Renal cortical epithelial cell (primary cell): ENCODE data around the gene PRRC1. TPM values are rescaled to one million over a fixed set of nuclear protein-coding genes. Genes with fewer than 3 reads are reported as not detected.
"Not testable (repeated sequence)": the region's sequence is repeated elsewhere in the genome, so short reads cannot be mapped to it uniquely, and the experiment has no call there.

ENCODE experiments used
- DNase-seq: peaks from one replicate; pipeline ENCODE4 v3.0.0-alpha.2; 2011; ENCODE audit warnings: low read depth
- total RNA-seq: library from RNA; depleted of rRNA; stranded (reverse); fragments of >200 nt; gene quantifications from 2 replicates; pipeline ENCODE4 v1.2.3, GENCODE V29; 2014

The PRRC1 gene
- 48.1 and 70.6 TPM in 2 replicates for total RNA-seq

- peak; percentile 63 for DNase-seq
Measured at GRCh38 chr5:127517480-127518318, at the start of gene PRRC1. Gene PRRC1 (plus strand): TSS chr5:127517640. CDS start chr5:127523480, 5,840 bp downstream.

- no peak for DNase-seq
Measured at GRCh38 chr5:127471211-127471610, 46.2 kb upstream of the PRRC1 start.

DNA sequence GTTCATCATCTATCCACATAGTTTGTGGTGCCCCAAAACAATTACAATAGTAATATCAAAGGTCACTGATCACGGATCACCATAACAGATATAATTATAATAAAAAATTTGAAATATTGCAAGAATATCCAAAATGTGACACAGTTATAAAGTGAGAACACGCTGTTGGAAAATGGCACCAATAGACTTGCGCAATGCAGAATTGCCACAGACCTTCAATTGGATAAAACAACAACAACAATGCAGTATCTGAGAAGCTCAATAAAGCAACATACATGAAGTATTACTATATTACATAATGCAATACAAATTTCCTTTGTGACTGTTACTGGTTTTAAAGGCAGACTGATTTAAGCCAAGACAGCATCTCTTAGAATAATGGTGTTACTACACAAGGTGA, 44.7 kb upstream of the PRRC1 start:
- DNase-seq = no peak

DNA sequence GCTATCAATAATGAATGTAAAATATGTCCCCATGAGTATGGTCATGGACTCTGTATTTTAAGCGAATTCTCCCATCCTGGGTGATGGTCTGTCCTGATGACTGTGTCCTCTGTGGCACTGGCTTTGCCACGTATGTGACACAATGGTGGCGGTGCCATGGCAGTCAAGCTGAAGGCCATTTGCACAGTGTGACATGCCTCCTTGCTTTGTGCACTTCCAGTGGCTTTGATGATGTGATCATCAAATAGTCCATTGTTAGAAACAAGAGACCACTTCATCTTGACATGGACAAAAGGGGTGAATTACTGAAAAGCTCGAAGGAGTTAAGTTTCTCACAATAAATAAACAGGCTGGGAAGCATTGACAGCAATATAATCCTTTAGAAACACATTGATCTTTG, 31.0 kb upstream of the PRRC1 start:
- DNase-seq = no peak

GRCh38 chr5:127492854-127493738, 24.3 kb upstream of the PRRC1 start:
- peak; percentile 52 for DNase-seq

DNA sequence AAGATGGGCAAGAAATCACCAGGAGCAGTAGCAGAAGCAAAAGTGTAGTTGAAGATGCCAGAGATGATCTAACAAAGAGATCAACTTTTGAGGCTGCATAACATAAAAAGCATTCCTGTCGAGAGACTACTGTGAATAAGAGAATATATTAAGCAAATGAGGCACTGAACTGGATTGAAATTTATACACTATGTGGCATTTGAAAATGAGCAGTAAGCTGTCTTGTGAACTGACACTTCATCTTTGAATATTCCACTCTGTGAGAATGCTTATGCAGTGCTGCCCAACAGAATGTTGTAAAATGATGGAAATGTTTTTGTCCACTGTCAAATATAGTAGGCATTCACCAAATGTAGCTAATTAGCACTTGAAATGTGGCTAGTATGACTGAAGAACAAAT, 18.9 kb upstream of the PRRC1 start:
- no peak for DNase-seq

GRCh38 chr5:127505905-127506304, 11.5 kb upstream of the PRRC1 start:
- DNase-seq = no peak

- no peak for DNase-seq
Measured at GRCh38 chr5:127506616-127507015, 10.8 kb upstream of the PRRC1 start.

DNA sequence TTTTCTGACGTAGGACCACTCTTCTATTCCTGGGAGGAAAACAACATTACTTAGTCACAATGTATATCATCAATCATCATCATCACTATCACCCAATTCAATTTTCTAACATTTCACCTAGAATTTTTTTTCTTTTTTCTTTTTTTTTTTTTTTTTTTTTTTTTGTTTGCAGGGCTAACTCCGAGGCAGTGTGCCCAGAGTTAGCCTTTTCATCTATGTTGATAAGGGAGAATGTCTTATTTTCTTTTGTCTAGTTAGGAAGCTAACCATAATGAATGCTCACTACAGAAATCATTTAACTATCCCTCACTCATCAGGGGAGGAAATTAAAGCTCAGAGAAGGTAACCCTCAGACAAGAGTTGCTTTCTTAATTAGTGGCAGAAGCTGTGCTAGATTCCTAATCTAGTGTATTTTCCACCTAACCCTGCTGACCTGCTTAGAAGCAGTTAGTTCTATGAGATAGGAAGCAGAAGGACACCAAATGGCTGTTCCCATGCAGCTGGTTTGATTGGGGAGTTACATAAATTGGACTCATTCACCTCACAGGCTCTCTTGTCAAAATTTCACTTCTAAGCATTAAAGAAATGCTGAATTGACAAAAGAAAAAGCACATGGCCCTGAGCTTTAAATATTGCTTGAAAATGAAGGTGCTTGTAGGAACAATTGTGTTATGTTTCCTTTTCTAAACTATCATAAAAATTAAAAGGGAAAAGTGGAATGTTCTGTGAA, 8.6 kb upstream of the PRRC1 start:
- DNase-seq = no peak

DNA sequence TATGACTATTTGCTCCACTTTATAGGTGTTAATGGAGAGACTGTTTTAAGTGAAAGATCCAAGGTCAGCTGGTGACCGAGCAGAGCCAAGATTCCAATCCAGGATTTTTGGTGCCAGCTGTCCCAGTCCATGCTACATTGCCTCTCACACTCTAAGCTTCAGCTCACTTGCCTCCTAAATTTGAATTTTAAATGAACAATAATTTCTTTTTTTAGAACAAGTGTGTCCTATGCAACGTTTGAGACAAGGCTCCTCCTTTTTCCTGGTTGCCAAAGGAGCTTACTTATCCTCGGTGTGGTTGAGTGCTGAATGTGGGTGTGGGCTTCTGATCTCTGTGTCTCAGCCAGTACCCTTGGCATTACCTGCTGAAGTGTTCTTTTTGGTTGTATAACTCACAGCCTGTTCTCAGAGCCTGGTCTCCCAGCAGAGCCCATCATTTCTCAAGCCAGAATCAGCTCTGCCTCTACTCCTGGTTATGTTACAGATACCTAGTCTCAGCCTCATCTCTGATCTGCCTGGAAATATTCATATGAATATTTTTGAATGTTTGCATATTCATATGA, 4.0 kb upstream of the PRRC1 start:
- DNase-seq = no peak

DNA sequence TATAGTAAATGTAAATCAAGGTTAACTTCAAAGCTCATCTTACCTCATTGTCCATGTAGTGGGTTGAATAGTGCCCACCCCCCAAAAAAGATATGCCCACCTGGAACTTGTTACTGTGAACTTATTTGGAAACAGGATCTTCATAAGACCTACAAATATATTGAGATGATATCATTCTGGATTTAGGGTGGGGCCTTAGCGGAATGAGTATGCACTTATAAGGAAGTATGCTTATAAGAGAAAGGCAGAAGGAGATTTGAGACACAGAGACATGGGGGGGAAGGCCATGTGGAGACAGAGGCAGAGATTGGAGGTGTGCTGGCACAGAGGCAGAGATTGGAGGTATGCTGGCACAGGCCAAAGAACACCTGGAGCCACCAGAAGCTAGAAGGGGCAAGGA, 2.6 kb upstream of the PRRC1 start:
- no peak for DNase-seq

DNA sequence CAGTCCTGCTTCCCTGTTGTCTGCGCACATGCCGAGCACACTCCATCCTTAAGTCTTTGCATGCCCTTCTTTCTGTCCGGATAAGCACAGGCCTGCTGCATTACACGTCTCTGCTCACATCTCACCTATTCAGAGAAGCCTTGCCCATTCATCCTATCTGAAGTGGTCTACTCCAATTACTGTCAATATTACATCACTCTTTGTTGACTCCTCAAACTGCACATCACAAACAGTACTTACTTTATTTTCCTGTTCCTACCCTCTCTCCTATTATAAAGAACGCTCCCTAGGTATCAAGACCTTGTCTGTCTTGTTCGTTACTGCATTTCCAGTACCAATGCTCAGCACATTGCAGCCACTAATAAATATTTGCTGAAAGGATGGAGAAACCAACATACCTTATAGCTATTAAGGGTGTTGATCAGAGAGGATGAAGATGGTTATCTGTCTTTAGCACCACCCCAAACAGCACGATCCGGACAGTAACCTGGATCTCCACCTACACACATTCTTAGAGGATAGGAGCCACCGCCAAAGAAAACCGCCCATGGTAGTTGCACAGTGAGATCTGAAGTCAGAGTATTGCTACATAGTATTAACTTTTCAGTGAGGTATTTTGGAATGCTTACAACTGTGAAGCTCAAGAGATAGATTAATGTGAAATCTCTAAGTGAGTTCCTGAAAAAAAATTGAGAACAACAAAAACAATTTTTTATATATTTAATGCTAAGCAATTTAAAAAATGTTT, 1.6 kb upstream of the PRRC1 start:
- no peak for DNase-seq

DNA sequence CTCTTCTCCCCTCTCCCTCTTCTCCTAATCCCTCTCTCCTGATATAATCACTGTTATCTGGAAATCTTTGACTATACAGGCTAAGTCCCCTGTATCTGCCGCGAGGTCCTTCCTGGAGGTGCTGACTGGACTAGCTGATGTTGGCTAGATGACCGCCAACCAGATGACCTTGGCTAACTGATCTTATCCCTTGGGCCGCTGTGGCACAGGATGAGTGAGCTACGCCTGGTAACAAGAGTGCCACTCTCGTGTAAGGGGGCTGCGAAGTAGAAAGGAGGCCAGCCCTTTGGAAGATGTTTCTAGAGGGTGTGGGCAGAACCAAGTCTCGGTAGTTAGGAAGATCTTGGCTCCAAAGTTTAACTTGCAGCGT, 345 bp upstream of the PRRC1 start:
- DNase-seq = peak; percentile 36

GRCh38 chr5:127518319-127518621, 830 bp downstream of the PRRC1 start:
- peak; percentile 74 for DNase-seq

GRCh38 chr5:127519527-127519926, 2.1 kb downstream of the PRRC1 start:
- DNase-seq = no peak

- no peak for DNase-seq
Measured at GRCh38 chr5:127521138-127521770, 3.8 kb downstream of the PRRC1 start.

GRCh38 chr5:127525181-127525580, 7.7 kb downstream of the PRRC1 start:
- DNase-seq = no peak

DNA sequence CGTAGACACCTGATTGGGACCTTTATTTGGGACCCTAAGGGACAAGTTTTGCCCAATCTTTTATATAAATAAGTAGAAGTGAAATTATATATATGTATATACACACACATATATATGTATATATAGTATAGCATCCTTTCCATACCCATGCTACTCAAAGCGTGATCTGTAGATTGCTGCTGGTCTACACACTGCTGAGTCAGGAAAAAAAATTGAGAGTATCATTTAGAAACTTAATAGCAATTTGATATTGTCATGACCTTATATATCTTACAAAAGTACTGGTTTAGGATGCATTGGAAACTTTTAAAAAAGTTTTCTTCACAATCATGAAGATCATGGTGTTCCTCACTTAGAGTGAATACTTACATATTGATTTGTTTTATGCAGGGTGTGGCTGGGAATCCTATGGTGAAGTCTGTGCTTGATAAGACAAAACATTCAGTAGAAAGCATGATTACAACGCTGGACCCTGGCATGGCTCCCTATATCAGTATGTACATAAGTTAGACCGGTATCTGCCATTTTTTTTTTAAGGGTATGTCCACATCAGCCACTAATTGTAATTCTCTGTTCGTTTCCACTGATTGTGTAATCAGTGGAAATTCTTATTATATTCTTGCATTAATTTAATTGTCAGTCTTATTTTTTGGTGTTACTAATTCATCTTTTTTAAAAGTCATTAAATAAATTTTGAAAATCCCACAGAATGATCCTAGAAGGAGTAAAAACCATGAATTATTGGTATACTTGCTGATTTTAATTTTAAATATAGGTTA, 12.7 kb downstream of the PRRC1 start:
- DNase-seq = no peak

- DNase-seq = peak; percentile 44
Measured at GRCh38 chr5:127536687-127537086, 19.2 kb downstream of the PRRC1 start.

GRCh38 chr5:127540553-127540952, 23.1 kb downstream of the PRRC1 start:
- DNase-seq = not testable (repeated sequence)
